ENCODE measurements around the gene TRMT112.

The TRMT112 gene

DNA sequence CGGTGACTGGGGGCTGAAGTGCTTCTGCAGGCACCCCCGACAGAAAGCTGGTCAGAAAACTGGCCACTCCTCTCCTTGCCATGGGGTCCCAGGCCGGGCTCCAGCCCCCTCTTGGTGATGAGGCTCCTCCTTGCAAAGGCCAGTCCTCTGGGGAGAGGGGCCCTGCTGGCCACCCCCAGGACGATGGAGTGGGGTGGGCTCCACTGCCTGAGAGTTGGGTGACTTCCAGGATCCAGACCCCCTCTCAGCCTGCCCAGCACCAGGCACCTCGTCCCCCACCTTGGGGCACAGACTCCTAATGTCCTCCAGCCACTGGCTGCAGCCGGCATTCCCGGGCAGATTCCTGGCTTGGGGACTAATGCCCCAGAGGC is 41.2 kb upstream of the TRMT112 start:
- TF ChIP-seq FOXP2 (optimal IDR thresholded peaks at IDR 0.05; ENCODE audit: borderline replicate concordance, extremely low read depth, extremely low read length, insufficient read depth): no peak
- no peak for TF ChIP-seq SIN3A (IDR thresholded peaks at IDR 0.05; ENCODE audit: borderline replicate concordance, insufficient read depth, low read length)
- TF ChIP-seq TAF1 (IDR thresholded peaks at IDR 0.05; ENCODE audit: borderline replicate concordance, insufficient read depth, low read length): no peak
- no peak for TF ChIP-seq POLR2AphosphoS5 (IDR thresholded peaks at IDR 0.05; ENCODE audit: low read depth, low read length)
- TF ChIP-seq, protein P1, sequence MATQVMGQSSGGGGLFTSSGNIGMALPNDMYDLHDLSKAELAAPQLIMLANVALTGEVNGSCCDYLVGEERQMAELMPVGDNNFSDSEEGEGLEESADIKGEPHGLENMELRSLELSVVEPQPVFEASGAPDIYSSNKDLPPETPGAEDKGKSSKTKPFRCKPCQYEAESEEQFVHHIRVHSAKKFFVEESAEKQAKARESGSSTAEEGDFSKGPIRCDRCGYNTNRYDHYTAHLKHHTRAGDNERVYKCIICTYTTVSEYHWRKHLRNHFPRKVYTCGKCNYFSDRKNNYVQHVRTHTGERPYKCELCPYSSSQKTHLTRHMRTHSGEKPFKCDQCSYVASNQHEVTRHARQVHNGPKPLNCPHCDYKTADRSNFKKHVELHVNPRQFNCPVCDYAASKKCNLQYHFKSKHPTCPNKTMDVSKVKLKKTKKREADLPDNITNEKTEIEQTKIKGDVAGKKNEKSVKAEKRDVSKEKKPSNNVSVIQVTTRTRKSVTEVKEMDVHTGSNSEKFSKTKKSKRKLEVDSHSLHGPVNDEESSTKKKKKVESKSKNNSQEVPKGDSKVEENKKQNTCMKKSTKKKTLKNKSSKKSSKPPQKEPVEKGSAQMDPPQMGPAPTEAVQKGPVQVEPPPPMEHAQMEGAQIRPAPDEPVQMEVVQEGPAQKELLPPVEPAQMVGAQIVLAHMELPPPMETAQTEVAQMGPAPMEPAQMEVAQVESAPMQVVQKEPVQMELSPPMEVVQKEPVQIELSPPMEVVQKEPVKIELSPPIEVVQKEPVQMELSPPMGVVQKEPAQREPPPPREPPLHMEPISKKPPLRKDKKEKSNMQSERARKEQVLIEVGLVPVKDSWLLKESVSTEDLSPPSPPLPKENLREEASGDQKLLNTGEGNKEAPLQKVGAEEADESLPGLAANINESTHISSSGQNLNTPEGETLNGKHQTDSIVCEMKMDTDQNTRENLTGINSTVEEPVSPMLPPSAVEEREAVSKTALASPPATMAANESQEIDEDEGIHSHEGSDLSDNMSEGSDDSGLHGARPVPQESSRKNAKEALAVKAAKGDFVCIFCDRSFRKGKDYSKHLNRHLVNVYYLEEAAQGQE (IDR thresholded peaks at IDR 0.05; ENCODE audit: insufficient read depth in 1 of 2, low read depth in 2 of 2, low read length in 2 of 2): no peak

DNA sequence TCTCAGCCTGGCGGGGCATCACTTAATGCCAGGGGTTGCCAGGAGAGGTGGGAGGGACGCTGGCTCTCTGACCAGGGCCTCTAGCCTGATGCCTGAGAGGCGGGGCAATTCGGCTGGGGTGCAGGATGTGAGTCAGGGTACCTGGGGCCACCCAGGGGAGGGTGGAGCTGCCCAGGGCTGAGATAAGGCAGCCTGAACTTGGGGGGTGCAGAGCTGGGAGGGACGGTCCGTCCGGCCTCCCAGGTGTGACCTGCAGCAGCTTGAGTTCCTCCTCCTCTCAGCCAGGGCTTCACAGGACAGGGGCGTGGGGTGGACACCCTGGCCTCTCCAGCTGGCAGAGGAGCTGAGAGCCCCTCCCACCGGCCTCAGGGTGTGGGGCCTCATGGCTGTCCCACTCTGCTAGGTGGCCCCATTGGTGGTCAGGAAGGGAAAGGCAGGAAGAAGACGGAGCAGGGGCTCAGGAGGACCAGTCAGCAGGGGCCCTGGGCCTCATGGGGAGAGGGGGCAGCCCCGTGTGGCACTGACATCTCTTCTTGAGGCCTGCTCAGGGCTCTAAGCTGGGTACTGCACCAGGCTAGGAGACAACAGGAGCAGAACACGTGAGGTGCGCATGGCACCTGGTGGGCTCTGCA is 40.7 kb upstream of the TRMT112 start:
- no peak for TF ChIP-seq SIN3A (IDR thresholded peaks at IDR 0.05; ENCODE audit: borderline replicate concordance, insufficient read depth, low read length)
- TF ChIP-seq POLR2AphosphoS5 (IDR thresholded peaks at IDR 0.05; ENCODE audit: low read depth, low read length): no peak
- no peak for TF ChIP-seq FOXP2 (optimal IDR thresholded peaks at IDR 0.05; ENCODE audit: borderline replicate concordance, extremely low read depth, extremely low read length, insufficient read depth)

- TF ChIP-seq TAF1 (IDR thresholded peaks at IDR 0.05; ENCODE audit: borderline replicate concordance, insufficient read depth, low read length): no peak
- no peak for TF ChIP-seq SIN3A (IDR thresholded peaks at IDR 0.05; ENCODE audit: borderline replicate concordance, insufficient read depth, low read length)
- TF ChIP-seq, protein P1 (IDR thresholded peaks at IDR 0.05; ENCODE audit: insufficient read depth in 1 of 2, low read depth in 2 of 2, low read length in 2 of 2): no peak
- no peak for TF ChIP-seq POLR2AphosphoS5 (IDR thresholded peaks at IDR 0.05; ENCODE audit: low read depth, low read length)
- TF ChIP-seq FOXP2 (optimal IDR thresholded peaks at IDR 0.05; ENCODE audit: borderline replicate concordance, extremely low read depth, extremely low read length, insufficient read depth): no peak
Measured at GRCh38 chr11:64357446-64357845, 40.1 kb upstream of the TRMT112 start.

- TF ChIP-seq SIN3A (IDR thresholded peaks at IDR 0.05; ENCODE audit: borderline replicate concordance, insufficient read depth, low read length): no peak
- no peak for TF ChIP-seq TAF1 (IDR thresholded peaks at IDR 0.05; ENCODE audit: borderline replicate concordance, insufficient read depth, low read length)
- no peak for TF ChIP-seq FOXP2 (optimal IDR thresholded peaks at IDR 0.05; ENCODE audit: borderline replicate concordance, extremely low read depth, extremely low read length, insufficient read depth)
- TF ChIP-seq, protein P1 (IDR thresholded peaks at IDR 0.05; ENCODE audit: insufficient read depth in 1 of 2, low read depth in 2 of 2, low read length in 2 of 2): no peak
- no peak for TF ChIP-seq POLR2AphosphoS5 (IDR thresholded peaks at IDR 0.05; ENCODE audit: low read depth, low read length)
Measured at GRCh38 chr11:64356498-64357411, 39.4 kb upstream of the TRMT112 start.

DNA sequence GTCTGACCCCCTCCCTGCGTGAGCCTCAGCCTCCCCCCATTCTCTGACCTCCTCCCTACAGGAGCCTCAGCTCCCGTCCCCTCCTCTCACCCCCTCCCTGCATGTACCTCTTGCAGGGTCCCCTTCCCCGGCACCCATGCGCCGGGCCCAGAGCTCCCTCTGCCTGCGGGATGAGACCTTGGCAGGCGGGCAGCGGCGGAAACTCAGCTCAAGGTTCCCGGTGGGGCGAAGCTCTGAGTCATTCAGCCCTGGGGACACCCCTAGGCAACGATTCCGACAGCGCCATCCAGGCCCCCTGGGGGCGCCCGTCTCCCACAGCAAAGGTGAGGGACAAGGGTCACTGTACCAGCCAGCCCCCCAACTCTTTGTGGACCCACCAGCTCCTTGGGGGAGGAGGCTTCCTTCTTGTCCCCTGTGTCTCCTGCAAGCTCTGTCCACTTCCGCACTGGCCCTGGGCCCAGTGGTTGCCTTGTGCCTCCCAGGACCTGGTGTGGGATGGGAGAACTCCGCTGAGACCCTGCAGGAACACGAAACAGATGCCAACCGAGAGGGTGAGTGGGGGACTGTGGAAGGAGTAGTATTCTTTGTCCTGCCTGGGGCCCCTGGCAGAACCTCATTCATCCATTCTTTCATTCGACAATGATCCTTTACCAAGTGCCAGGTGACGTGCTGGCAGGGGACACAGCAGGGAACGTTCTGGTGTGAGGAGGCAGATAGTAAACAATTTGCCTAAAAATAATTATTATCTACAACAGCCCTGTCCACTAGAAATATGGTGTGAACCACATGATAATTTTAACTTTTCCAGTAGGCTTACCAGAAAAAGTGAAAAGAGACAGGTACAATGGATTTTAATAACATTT is 38.0 kb upstream of the TRMT112 start:
- no peak for TF ChIP-seq TAF1 (IDR thresholded peaks at IDR 0.05; ENCODE audit: borderline replicate concordance, insufficient read depth, low read length)
- TF ChIP-seq FOXP2 (optimal IDR thresholded peaks at IDR 0.05; ENCODE audit: borderline replicate concordance, extremely low read depth, extremely low read length, insufficient read depth): peak; percentile 72

Data from PFSK-1 (cell line).